Ovary (tissue), 3 donors: Measurements from ENCODE around the gene APOLD1.

Experiments used
- EP300 ChIP-seq: sonication (generic); formaldehyde crosslinking; IDR thresholded peaks from one replicate; pipeline ENCODE4 v1.6.1; 2017; ENCODE audit warnings: antibody characterized with exemption
- POLR2A ChIP-seq: fragments of 450-650 bp; IDR thresholded peaks from one replicate; pipeline ENCODE4 v1.6.1; 2017; ENCODE audit warnings: antibody characterized with exemption, mild to moderate bottlenecking, moderate library complexity
- TF ChIP-seq, protein P1 (sequence below), 3 donors: fragments of 450-650 bp in 2 of 3; fragments of 200-600 bp in 1 of 3; IDR thresholded peaks; one replicate each; pipeline versions ENCODE4 v1.5.1 to v1.8.0; 2016 to 2022; ENCODE audit warnings: antibody characterized with exemption in 3 of 3, mild to moderate bottlenecking in 1 of 3
- donor health status: DM: no; HTN: no; CAD: no.

- TF ChIP-seq EP300 = no peak
- TF ChIP-seq, protein P1, sequence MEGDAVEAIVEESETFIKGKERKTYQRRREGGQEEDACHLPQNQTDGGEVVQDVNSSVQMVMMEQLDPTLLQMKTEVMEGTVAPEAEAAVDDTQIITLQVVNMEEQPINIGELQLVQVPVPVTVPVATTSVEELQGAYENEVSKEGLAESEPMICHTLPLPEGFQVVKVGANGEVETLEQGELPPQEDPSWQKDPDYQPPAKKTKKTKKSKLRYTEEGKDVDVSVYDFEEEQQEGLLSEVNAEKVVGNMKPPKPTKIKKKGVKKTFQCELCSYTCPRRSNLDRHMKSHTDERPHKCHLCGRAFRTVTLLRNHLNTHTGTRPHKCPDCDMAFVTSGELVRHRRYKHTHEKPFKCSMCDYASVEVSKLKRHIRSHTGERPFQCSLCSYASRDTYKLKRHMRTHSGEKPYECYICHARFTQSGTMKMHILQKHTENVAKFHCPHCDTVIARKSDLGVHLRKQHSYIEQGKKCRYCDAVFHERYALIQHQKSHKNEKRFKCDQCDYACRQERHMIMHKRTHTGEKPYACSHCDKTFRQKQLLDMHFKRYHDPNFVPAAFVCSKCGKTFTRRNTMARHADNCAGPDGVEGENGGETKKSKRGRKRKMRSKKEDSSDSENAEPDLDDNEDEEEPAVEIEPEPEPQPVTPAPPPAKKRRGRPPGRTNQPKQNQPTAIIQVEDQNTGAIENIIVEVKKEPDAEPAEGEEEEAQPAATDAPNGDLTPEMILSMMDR (IDR thresholded peaks at IDR 0.05) = no peak
- TF ChIP-seq POLR2A = no peak
Observed at GRCh38 chr12:12839003-12839395, 53.5 kb downstream of the APOLD1 start.
